ENCODE results near the gene COL9A2. TPM values are rescaled to one million over a fixed set of nuclear protein-coding genes. Genes with fewer than 3 reads are reported as not detected.

COL9A2 gene
- polyA plus RNA-seq (2013, experiment 1 of 2) = 31.1 TPM
- 23.1 TPM for polyA plus RNA-seq (2013, experiment 2 of 2)

DNA sequence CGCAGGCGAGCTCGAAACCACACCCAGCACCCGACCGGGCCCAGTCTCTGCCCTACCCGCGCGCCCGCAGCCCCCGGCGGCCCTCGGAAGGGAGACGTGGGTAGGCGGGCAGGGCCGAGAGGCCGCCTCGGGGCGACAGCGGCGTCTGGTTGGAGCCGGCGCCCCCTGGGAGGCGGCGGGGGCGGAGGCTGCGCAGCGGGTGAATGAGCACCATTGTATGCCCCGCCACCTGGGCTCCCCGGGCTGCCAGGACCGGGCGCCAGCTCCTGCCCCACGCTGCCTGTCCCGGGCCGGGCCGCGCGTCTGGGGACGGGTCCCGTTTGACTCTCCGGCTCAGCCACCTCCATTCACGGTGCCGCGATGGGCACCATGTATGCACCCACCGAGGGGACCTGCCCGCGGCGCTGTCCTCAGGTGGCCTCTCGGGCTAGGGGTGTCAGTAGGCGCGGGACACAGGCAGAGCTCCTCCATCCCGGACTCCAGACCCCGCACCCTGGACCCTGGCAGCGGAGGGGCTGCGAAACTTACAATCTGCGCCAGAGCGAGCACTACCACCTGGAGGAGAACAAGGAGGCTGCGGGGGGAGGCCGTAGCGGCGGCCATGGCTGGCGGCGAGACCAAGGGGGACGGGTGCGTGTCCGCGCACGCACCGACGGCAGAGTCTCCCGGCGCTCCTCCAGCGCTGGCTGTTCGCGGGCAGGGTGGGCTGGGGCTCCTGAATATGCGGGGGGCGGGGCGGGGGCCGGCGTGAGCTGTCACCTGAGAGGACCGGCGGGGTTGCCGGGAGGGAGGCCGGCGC is at the start of gene COL9A2:
Gene COL9A2, minus strand, starts transcription at position 692 of the 799 bp plus-strand sequence. Its CDS starts 89 bp downstream, at position 603.
- peaks cover 16% of the 10 kb centered on the region for H3K4me1 ChIP-seq (ENCODE audit: control insufficient read depth, insufficient read depth, low read length, poor library complexity, severe bottlenecking)

GRCh38 chr1:40363721-40364120 is 46.6 kb upstream of the COL9A2 start:
- Histone ChIP-seq H3K4me1 (ENCODE audit: control insufficient read depth, insufficient read depth, low read length, poor library complexity, severe bottlenecking) (no peaks in the 10 kb centered on the region), H3K27ac (ENCODE audit: low read depth, low read length, severe bottlenecking) (no peak overlapping the region), H3K36me3 (ENCODE audit: control insufficient read depth, insufficient read depth, low read length) (no peaks in the 10 kb centered on the region), H3K9me3 (ENCODE audit: control insufficient read depth, low read length) (no peaks in the 10 kb centered on the region), H3K4me3 (ENCODE audit: extremely low read depth, insufficient read depth, low read length, poor library complexity, severe bottlenecking) (no peak overlapping the region)
- WGBS, 2 experiments (ENCODE audit: insufficient coverage in 2 of 2) = 0 to 17% methylated on average over 1 of the region's 2 CpGs

More for the DNA sequence above, at the start of gene COL9A2:
- no peaks in the 10 kb centered on the region for H3K9me3 ChIP-seq (ENCODE audit: control insufficient read depth, low read length)
- peak within 1 kb of the TSS; percentile 39 for H3K4me3 ChIP-seq (ENCODE audit: extremely low read depth, insufficient read depth, low read length, poor library complexity, severe bottlenecking)
- no peaks in the 10 kb centered on the region for H3K36me3 ChIP-seq (ENCODE audit: control insufficient read depth, insufficient read depth, low read length)
- H3K27ac ChIP-seq (ENCODE audit: low read depth, low read length, severe bottlenecking) = no peak within 1 kb of the TSS
- 1 to 4% methylated on average over 62 to 79 of the region's 84 CpGs for WGBS, 2 experiments (ENCODE audit: insufficient coverage in 2 of 2)

DNA sequence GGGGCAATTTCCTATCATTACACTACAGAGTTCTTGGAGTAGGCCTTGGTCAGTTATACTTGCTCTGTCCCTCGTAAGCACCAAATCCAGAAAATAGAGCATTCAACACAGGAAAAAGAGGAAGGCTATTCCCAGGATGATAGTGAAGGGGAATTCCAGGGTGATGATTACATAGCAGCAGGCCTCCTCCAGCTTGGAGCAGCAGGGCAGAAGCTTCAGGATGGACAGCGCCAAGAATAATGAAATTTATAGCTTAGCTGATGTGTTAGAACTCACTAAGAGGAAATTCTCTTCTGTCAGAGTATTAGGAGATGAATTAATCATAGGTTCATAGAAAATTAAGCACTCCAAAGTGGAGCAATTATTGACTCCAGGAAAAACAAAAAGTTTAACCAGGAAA is 45.6 kb upstream of the COL9A2 start:
- Histone ChIP-seq H3K9me3 (ENCODE audit: control insufficient read depth, low read length) (no peaks in the 10 kb centered on the region), H3K27ac (ENCODE audit: low read depth, low read length, severe bottlenecking) (no peak overlapping the region), H3K4me3 (ENCODE audit: extremely low read depth, insufficient read depth, low read length, poor library complexity, severe bottlenecking) (no peak overlapping the region), H3K36me3 (ENCODE audit: control insufficient read depth, insufficient read depth, low read length) (no peaks in the 10 kb centered on the region), H3K4me1 (ENCODE audit: control insufficient read depth, insufficient read depth, low read length, poor library complexity, severe bottlenecking) (no peaks in the 10 kb centered on the region)
- WGBS, 2 experiments (ENCODE audit: insufficient coverage in 2 of 2) = 75% methylated on average over 1 of the region's 2 CpGs; no CpG with 5 or more reads in 1 of the 2 experiments

- Histone ChIP-seq H3K4me1 (ENCODE audit: control insufficient read depth, insufficient read depth, low read length, poor library complexity, severe bottlenecking) (no peaks in the 10 kb centered on the region), H3K4me3 (ENCODE audit: extremely low read depth, insufficient read depth, low read length, poor library complexity, severe bottlenecking) (no peak overlapping the region), H3K36me3 (ENCODE audit: control insufficient read depth, insufficient read depth, low read length) (no peaks in the 10 kb centered on the region), H3K27ac (ENCODE audit: low read depth, low read length, severe bottlenecking) (no peak overlapping the region), H3K9me3 (ENCODE audit: control insufficient read depth, low read length) (peaks cover 5% of the 10 kb centered on the region)
- 83% methylated on average over 1 of the region's 2 CpGs; no CpG with 5 or more reads in 1 of the 2 experiments for WGBS, 2 experiments (ENCODE audit: insufficient coverage in 2 of 2)
Observed at GRCh38 chr1:40362199-40362598, 45.1 kb upstream of the COL9A2 start.

DNA sequence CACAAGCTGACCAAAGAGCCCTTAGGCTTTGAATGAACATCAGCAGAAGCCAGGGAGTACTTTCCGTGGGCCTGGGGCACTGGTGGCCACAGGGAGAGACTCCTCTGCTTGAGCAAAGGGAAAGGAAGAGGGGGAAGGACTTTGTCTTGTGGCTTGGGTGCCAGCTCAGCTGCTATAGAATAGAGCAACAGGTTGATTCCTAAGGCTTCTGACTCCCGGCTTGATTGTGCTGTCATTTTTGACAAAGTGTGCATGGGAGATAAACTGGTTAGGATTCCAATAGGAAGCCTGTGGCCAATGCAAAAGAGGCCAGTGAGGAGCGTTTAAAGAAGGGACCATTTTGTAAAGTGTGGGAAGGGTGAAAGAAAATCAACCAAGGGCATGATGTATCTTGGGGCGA is 44.6 kb upstream of the COL9A2 start:
- Histone ChIP-seq H3K4me3 (ENCODE audit: extremely low read depth, insufficient read depth, low read length, poor library complexity, severe bottlenecking) (no peak overlapping the region), H3K27ac (ENCODE audit: low read depth, low read length, severe bottlenecking) (no peak overlapping the region)
- 89 to 98% methylated on average over 4 of the region's 4 CpGs for WGBS, 2 experiments (ENCODE audit: insufficient coverage in 2 of 2)

DNA sequence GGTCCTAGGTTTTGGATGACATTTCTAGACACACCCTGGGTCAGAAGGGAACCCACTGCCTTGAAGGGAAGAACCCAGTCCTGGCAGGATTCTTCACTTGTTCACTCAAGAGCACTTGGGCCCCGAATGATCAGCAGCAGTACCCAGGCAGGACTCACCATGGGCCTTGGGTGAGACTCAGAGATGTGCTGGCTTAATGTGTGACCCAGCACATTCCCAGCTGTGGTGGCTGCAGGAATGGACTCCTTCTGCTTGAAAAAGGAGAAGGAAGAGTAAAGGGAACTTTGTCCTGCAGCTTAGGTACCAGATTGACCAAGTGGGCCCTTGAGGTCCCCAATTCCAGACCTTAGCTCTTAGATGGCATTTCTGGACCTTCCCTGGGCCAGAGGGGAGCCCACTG is 44.1 kb upstream of the COL9A2 start:
- Histone ChIP-seq H3K36me3 (ENCODE audit: control insufficient read depth, insufficient read depth, low read length) (no peaks in the 10 kb centered on the region), H3K9me3 (ENCODE audit: control insufficient read depth, low read length) (peaks cover 7% of the 10 kb centered on the region), H3K4me3 (ENCODE audit: extremely low read depth, insufficient read depth, low read length, poor library complexity, severe bottlenecking) (no peak overlapping the region), H3K27ac (ENCODE audit: low read depth, low read length, severe bottlenecking) (no peak overlapping the region), H3K4me1 (ENCODE audit: control insufficient read depth, insufficient read depth, low read length, poor library complexity, severe bottlenecking) (no peaks in the 10 kb centered on the region)
- 100% methylated on average over 1 of the region's 1 CpG; no CpG with 5 or more reads in 1 of the 2 experiments for WGBS, 2 experiments (ENCODE audit: insufficient coverage in 2 of 2)

More for the DNA sequence above, 44.6 kb upstream of the COL9A2 start:
- peaks cover 7% of the 10 kb centered on the region for H3K9me3 ChIP-seq (ENCODE audit: control insufficient read depth, low read length)
- no peaks in the 10 kb centered on the region for H3K4me1 ChIP-seq (ENCODE audit: control insufficient read depth, insufficient read depth, low read length, poor library complexity, severe bottlenecking)
- no peaks in the 10 kb centered on the region for H3K36me3 ChIP-seq (ENCODE audit: control insufficient read depth, insufficient read depth, low read length)

DNA sequence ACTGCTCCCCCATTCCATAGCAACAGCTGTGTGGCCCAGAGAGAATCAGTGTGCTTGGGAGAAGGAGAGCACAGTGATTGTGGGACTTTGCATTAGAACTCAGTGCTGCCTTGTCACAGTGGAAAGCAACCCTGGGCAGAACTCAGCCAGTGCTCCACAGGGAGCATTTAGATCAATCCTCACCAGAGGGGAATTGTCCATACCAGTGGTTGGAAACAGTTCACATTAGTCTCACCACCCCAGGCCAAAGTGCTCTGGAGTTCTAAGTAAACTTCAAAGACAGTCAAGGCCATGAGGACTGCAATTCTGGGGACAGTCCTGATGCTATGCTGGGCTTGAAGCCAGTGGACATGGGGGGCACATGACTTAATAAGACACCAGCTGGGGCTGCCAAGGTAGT is 43.5 kb upstream of the COL9A2 start:
- H3K27ac ChIP-seq (ENCODE audit: low read depth, low read length, severe bottlenecking) = no peak overlapping the region
- H3K9me3 ChIP-seq (ENCODE audit: control insufficient read depth, low read length) = peaks cover 7% of the 10 kb centered on the region
- no peak overlapping the region for H3K4me3 ChIP-seq (ENCODE audit: extremely low read depth, insufficient read depth, low read length, poor library complexity, severe bottlenecking)
- H3K36me3 ChIP-seq (ENCODE audit: control insufficient read depth, insufficient read depth, low read length) = no peaks in the 10 kb centered on the region
- H3K4me1 ChIP-seq (ENCODE audit: control insufficient read depth, insufficient read depth, low read length, poor library complexity, severe bottlenecking) = no peaks in the 10 kb centered on the region

DNA sequence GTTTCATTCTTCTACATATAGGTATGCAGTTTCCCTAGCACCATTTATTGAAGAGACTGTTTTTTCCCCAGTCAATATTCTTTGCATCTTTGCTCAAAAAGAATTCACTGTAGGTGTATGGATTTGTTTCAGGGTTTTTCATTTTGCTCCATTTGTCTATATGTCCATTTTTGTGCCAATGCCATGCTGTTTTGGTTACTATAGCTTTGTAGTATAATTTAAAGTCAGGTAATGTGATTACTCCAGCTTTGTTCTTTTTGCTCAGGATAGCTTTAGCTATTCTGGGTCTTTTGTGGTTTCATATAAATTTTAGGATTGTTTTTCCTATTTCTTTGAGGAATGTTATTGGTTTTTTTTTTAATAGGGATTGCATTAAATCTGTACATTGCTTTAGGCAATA is 40.5 kb upstream of the COL9A2 start:
- H3K9me3 ChIP-seq (ENCODE audit: control insufficient read depth, low read length) = peaks cover 7% of the 10 kb centered on the region
- no peaks in the 10 kb centered on the region for H3K36me3 ChIP-seq (ENCODE audit: control insufficient read depth, insufficient read depth, low read length)
- H3K4me3 ChIP-seq (ENCODE audit: extremely low read depth, insufficient read depth, low read length, poor library complexity, severe bottlenecking) = no peak overlapping the region
- H3K4me1 ChIP-seq (ENCODE audit: control insufficient read depth, insufficient read depth, low read length, poor library complexity, severe bottlenecking) = no peaks in the 10 kb centered on the region
- H3K27ac ChIP-seq (ENCODE audit: low read depth, low read length, severe bottlenecking) = no peak overlapping the region

GRCh38 chr1:40353082-40353481 is 36.0 kb upstream of the COL9A2 start:
- 80% methylated on average over 1 of the region's 3 CpGs; no CpG with 5 or more reads in 1 of the 2 experiments for WGBS, 2 experiments (ENCODE audit: insufficient coverage in 2 of 2)
- Histone ChIP-seq H3K27ac (ENCODE audit: low read depth, low read length, severe bottlenecking) (no peak overlapping the region), H3K4me1 (ENCODE audit: control insufficient read depth, insufficient read depth, low read length, poor library complexity, severe bottlenecking) (no peaks in the 10 kb centered on the region), H3K9me3 (ENCODE audit: control insufficient read depth, low read length) (peaks cover 7% of the 10 kb centered on the region), H3K4me3 (ENCODE audit: extremely low read depth, insufficient read depth, low read length, poor library complexity, severe bottlenecking) (no peak overlapping the region), H3K36me3 (ENCODE audit: control insufficient read depth, insufficient read depth, low read length) (no peaks in the 10 kb centered on the region)

- no peak overlapping the region for H3K4me3 ChIP-seq (ENCODE audit: extremely low read depth, insufficient read depth, low read length, poor library complexity, severe bottlenecking)
- no peak overlapping the region for H3K27ac ChIP-seq (ENCODE audit: low read depth, low read length, severe bottlenecking)
- H3K36me3 ChIP-seq (ENCODE audit: control insufficient read depth, insufficient read depth, low read length) = no peaks in the 10 kb centered on the region
- H3K4me1 ChIP-seq (ENCODE audit: control insufficient read depth, insufficient read depth, low read length, poor library complexity, severe bottlenecking) = no peaks in the 10 kb centered on the region
- 97 to 100% methylated on average over 1 to 2 of the region's 3 CpGs for WGBS, 2 experiments (ENCODE audit: insufficient coverage in 2 of 2)
- peaks cover 2% of the 10 kb centered on the region for H3K9me3 ChIP-seq (ENCODE audit: control insufficient read depth, low read length)
Observed at GRCh38 chr1:40352126-40352525, 35.0 kb upstream of the COL9A2 start.

- no peaks in the 10 kb centered on the region for H3K36me3 ChIP-seq (ENCODE audit: control insufficient read depth, insufficient read depth, low read length)
- no peak overlapping the region for H3K27ac ChIP-seq (ENCODE audit: low read depth, low read length, severe bottlenecking)
- no peak overlapping the region for H3K4me3 ChIP-seq (ENCODE audit: extremely low read depth, insufficient read depth, low read length, poor library complexity, severe bottlenecking)
- WGBS, 2 experiments (ENCODE audit: insufficient coverage in 2 of 2) = 80% methylated on average over 1 of the region's 2 CpGs; no CpG with 5 or more reads in 1 of the 2 experiments
- no peaks in the 10 kb centered on the region for H3K9me3 ChIP-seq (ENCODE audit: control insufficient read depth, low read length)
- H3K4me1 ChIP-seq (ENCODE audit: control insufficient read depth, insufficient read depth, low read length, poor library complexity, severe bottlenecking) = no peaks in the 10 kb centered on the region
Observed at GRCh38 chr1:40351124-40351523, 34.0 kb upstream of the COL9A2 start.
